OCI-M2 (cell line): ENCODE measurements around the gene CADM1.

Experiments used
- DNase-seq: peaks from one replicate; lab custom pipeline; 2025; ENCODE audit not compliant: unreplicated experiment; lab: John Stamatoyannopoulos, UW

CADM1 gene

DNA sequence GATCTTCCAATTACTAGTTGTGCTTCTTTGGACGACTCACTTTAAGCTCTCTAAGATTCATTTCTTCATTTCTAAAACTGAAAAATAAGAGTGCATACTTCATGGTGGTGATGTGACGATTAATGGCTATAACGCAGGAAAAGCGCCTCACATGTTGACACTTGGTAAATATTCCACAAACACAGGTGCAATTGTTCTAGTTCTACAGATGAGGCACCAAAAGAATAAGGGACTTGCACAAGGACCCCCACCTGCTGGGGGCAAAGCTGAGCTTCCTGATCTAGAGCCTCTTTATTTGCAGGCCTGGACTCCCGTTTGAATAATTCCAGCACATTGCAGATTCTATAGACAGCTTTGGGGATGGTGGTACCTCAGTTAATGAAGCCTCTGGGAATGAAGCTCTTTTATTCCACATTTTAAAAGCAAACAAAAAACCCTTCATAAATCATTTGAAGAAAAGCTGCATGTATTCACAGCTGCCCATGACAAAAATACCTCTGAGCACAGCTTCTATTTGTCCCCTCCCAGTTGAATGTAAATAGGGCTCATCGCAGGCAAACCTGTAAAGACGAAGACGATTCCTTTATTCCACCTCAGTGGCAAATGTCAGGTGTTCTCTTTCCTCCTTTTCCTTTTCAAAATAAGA, 14.9 kb upstream of the CADM1 start:
- no peak for DNase-seq

DNA sequence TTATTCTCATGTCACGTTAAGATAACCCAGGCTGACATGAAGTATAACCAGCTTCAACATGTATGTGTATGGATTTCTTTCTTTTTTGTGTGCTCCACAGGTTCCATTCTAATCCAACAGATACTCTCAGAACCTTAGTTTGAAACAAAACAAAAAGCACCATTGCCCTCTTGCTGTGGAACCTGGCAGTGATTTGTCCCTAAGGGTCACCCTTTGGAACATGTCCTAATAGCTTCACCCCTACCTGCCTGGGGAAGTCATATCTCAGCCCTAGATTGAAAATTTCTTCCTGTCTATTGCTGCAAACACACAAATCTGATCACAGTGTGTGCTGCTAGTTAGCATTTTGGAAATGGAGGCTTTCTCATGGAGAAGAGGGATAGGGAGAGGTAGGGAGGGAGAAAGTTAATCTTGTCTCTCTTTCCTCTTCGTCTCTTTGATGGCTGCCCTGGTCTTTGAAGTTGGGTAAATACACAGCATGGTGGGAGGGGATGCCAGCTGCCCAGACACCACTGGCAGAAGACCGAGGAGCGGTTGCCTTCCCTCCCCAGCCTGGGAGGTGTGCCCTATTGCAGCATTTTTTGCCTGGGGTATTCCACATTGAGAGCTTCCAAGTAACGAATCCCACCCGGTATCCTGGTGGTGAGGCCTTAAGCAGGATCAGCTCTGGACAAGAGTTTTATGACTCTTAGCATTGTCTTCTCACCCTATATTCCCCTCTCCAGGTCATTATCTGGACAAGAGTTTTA, 11.6 kb upstream of the CADM1 start:
- no peak for DNase-seq

DNA sequence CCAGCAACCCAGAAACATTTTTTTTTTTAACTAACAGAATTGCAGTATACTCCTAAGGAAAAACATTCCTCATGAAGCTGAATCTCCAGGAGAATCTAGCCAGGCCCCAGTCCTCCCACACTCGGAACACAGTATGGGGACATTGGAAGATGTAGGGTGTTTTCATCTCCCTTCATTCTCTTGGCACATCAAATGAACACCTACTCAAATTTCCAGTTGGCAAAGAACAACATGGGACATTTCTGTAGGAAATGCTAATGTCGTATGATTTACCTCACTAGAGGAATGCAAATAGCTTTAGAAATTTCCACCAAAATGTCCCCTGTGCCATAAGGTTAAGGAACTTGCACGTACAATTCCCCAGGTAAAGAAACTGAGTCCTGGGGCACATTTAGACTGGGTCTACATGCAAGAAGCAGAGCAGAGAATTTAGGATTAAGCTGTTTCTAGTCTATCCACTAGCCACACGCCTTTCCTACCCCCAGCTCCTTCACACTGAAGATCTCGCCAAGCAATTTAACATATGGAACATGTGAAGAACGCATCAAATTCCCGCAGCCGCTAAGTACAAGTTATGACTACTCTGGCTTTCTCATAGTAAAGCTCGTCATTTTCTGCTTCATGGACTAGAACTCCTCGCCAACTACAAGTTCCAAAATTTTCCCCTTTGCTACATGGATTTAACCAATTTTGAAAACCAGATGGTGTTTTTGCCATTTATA, 2.9 kb upstream of the CADM1 start:
- no peak for DNase-seq

DNA sequence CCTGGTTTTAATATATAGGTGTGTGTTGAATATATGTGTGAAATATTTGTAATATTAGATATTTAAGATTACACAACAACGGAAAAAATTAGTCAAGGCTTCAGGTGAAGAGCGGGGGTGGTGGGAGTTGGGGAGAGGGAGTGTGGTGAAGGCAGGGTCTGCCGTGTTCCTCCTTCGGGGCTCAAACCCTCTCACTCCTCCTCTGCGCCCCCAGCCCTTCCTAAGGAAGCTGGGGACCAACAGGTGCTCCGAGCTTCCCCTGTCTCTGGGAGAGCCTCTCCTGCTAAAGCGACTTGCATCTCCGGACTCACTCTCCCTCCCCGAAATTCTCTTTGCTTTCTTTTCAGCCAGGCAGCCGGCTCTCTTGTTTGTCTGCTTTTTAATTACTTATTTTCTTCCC, 960 bp upstream of the CADM1 start:
- DNase-seq, result no peak

DNA sequence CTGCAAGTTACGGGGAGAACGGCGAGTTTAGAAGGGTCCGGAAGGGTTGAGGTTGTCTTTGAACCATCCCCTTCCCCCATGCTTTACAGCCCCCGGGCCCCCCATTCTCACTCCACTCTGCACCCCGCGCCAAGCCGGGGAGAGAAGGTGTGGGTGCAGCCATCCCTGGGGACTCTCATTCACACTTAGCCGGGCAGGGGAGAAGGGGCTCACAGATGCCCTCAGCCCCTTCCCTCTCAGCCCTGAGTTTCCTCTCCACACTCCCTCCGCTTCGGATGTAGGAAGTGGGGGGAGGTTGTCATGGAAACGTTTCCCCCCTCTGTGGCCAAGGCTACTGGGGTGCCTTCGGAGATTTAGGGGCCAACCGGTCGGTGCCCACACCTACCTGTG, 334 bp downstream of the CADM1 start:
- DNase-seq, result no peak

- DNase-seq, result no peak
Observed at GRCh38 chr11:115503083-115503885, 931 bp downstream of the CADM1 start.

- no peak for DNase-seq
Observed at GRCh38 chr11:115502636-115503082, 1.6 kb downstream of the CADM1 start.

DNA sequence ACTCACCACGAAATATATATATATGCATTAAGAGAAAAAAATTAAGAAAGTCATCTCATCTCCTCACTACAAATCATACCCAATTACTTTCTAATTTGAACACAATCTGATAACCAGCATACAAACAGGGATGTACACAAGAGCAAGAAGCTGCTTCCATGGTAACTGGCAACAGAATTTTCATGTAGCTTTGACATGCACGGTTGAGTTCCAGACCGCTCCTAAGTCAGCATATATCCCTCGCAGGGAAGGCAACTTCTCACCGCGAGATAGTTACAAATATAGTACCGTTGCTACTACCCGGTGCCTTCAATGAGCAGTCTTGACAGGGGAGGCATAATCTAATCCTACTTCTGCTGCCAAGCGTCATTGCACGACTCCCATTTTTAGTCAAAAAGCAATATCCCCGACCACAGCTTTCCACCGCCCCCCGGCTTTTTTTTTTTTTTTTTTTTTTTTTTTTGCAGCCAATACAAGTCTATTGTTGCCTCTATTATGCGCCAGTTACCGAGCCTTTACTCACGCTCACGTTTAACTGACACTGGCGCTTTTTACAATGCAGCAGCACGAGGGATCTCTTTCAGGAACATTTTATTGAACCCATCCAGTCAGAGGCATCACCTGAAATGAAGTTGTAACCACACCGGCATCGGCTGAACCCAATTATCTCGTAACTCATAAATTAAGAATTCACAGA, 2.2 kb downstream of the CADM1 start:
- no peak for DNase-seq

DNA sequence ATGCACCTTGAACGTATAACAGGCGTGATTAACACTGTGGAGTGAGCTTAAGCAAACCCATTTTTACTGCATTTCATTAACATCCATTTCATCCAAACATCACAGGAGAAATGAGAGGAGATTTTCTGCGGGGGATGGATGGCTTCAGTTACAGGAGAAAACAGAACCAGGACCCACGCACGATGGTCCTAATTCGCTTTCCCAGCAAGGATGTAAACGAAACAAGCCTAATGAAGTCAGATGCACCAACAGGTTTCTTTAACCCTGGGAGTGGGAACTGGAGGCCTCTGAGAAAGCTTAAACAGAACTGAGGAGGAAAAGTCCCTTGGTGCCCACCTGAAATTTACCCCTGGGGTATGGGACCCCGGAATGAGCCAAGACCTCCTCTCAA, 2.7 kb downstream of the CADM1 start:
- no peak for DNase-seq

GRCh38 chr11:115500547-115501501, 3.4 kb downstream of the CADM1 start:
- DNase-seq, result no peak

DNA sequence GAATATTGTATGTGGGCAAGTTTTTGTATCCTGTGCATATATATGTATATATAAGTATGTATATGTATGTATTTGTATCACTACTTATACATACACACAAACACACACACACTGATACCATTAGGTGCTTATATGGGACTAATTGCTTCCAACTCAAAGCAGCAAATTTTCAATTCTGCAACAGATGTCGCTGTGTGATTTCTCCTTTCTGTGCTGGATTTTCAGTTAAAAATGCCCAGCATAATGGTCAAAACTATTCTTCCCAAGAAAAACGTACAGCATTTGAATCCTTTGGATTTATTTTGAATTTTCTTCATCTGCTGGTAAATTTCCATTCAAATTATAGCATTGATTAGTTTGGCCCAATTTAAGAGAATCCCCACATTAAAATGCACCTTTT, 4.3 kb downstream of the CADM1 start:
- DNase-seq, result no peak

GRCh38 chr11:115499241-115499799, 4.9 kb downstream of the CADM1 start:
- DNase-seq, result no peak

DNA sequence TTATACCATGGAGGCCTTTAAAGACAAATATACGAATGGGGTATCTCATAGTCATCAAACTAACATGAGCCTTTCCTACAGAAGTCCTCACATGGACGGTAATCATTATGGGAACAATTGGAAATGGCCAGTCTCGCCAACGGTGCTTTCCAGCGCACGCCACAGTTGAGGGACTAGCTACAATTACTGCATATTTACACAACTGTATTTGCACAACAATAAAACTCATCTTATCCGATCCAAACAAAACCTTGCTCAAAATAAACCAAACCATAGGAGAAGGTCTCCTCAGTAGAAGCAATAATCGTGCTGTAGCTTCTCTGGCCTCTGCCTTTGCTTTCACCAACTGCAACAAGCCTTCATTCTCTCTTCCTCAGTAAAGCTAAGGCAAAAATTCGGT, 5.9 kb downstream of the CADM1 start:
- DNase-seq, result no peak

- DNase-seq, result no peak
Observed at GRCh38 chr11:115497303-115497702, 6.9 kb downstream of the CADM1 start.

GRCh38 chr11:115496892-115497291, 7.3 kb downstream of the CADM1 start:
- DNase-seq, result no peak

GRCh38 chr11:115493905-115494304, 10.3 kb downstream of the CADM1 start:
- no peak for DNase-seq

DNA sequence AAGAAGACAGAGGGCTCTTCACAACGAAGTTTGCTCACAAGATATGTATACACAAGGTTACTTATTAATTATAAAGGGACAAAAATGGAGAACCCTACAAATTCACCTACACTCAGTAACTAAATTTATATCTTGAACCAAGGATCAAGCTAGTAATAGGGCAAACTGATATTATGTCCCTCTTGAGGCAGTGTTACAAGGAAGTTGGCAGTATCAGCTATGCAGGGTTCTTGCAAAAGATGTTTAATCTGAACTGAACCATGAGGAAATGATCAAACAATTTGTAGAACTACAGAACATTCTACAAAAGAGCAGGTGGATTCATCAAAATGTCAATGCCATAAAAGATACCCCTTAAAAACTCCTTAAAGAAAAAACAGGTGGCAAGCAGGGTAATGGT, 10.7 kb downstream of the CADM1 start:
- no peak for DNase-seq

GRCh38 chr11:115489466-115489865, 14.7 kb downstream of the CADM1 start:
- no peak for DNase-seq

- no peak for DNase-seq
Observed at GRCh38 chr11:115488945-115489344, 15.3 kb downstream of the CADM1 start.
